Left forelimb (tissue), 1 donor: Measurements from ENCODE around the gene WNT3A.
A peak's percentile ranks its signal among the peaks of the same experiment; 100 is the strongest.
"Not testable (repeated sequence)": the region's sequence is repeated elsewhere in the genome, so short reads cannot be mapped to it uniquely, and the experiment has no call there.

Experiments used
- DNase-seq: peaks from one replicate; pipeline ENCODE4 v3.0.0-alpha.2; 2018; ENCODE audit warnings: low spot score

WNT3A gene

GRCh38 chr1:228006786-228007048 lies at the start of gene WNT3A:
Gene WNT3A, plus strand, starts transcription at chr1:228006998. Its CDS starts 131 bp downstream, at chr1:228007129.
- no peak for DNase-seq

GRCh38 chr1:227958617-227959324 lies 48.0 kb upstream of the WNT3A start:
- no peak for DNase-seq

- DNase-seq: no peak
Observed at GRCh38 chr1:227959325-227959860, 47.4 kb upstream of the WNT3A start.

GRCh38 chr1:227961651-227962466 lies 44.9 kb upstream of the WNT3A start:
- no peak for DNase-seq

- not testable (repeated sequence) for DNase-seq
Observed at GRCh38 chr1:227966733-227967132, 40.1 kb upstream of the WNT3A start.

GRCh38 chr1:227967815-227968214 lies 39.0 kb upstream of the WNT3A start:
- DNase-seq: not testable (repeated sequence)

GRCh38 chr1:227970076-227970995 lies 36.5 kb upstream of the WNT3A start:
- DNase-seq: not testable (repeated sequence)

- DNase-seq: not testable (repeated sequence)
Observed at GRCh38 chr1:227971216-227971615, 35.6 kb upstream of the WNT3A start.

- DNase-seq: not testable (repeated sequence)
Observed at GRCh38 chr1:227971643-227972282, 35.0 kb upstream of the WNT3A start.

GRCh38 chr1:227972283-227972679 lies 34.5 kb upstream of the WNT3A start:
- not testable (repeated sequence) for DNase-seq

GRCh38 chr1:227972843-227973374 lies 33.9 kb upstream of the WNT3A start:
- DNase-seq: peak; percentile 61

- DNase-seq: not testable (repeated sequence)
Observed at GRCh38 chr1:227973724-227974288, 33.0 kb upstream of the WNT3A start.

- not testable (repeated sequence) for DNase-seq
Observed at GRCh38 chr1:227975583-227976283, 31.1 kb upstream of the WNT3A start.

- no peak for DNase-seq
Observed at GRCh38 chr1:227987181-227987580, 19.6 kb upstream of the WNT3A start.

- DNase-seq: peak; percentile 23
Observed at GRCh38 chr1:227994632-227995300, 12.0 kb upstream of the WNT3A start.

- DNase-seq: no peak
Observed at GRCh38 chr1:227996187-227996950, 10.4 kb upstream of the WNT3A start.

- DNase-seq: peak; percentile 14
Observed at GRCh38 chr1:227998374-227999055, 8.3 kb upstream of the WNT3A start.
